ENCODE data around the gene LRFN3.
"Not testable (repeated sequence)": the region's sequence is repeated elsewhere in the genome, so short reads cannot be mapped to it uniquely, and the experiment has no call there.

The LRFN3 gene

DNA sequence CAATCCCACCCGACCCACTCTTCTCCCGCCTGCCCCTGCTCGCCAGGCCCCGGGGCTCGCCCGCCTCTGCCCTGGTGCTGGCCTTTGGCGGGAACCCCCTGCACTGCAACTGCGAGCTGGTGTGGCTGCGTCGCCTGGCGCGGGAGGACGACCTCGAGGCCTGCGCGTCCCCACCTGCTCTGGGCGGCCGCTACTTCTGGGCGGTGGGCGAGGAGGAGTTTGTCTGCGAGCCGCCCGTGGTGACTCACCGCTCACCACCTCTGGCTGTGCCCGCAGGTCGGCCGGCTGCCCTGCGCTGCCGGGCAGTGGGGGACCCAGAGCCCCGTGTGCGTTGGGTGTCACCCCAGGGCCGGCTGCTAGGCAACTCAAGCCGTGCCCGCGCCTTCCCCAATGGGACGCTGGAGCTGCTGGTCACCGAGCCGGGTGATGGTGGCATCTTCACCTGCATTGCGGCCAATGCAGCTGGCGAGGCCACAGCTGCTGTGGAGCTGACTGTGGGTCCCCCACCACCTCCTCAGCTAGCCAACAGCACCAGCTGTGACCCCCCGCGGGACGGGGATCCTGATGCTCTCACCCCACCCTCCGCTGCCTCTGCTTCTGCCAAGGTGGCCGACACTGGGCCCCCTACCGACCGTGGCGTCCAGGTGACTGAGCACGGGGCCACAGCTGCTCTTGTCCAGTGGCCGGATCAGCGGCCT, 4.1 kb downstream of the LRFN3 start:
- DNase-seq = no peak

DNA sequence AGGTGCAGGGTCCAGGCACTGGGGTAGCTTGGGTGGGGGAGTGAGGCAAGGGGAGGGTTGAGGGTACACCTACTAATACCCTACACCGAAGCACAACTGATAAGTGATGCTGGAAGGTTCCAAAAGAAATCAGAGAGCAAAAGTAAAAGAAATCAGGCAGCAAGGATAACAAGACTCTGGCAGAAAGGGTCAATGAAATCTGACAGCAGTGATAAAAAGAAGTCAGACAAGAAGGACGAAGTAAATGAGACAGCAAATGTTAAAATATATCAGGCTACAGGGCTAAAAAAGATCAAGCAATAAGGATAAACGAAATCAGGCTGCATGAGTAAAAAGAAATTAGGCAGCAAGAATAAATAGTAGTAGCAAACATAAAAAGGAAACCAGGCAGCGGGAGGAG, 4.7 kb downstream of the LRFN3 start:
- no peak for DNase-seq

DNA sequence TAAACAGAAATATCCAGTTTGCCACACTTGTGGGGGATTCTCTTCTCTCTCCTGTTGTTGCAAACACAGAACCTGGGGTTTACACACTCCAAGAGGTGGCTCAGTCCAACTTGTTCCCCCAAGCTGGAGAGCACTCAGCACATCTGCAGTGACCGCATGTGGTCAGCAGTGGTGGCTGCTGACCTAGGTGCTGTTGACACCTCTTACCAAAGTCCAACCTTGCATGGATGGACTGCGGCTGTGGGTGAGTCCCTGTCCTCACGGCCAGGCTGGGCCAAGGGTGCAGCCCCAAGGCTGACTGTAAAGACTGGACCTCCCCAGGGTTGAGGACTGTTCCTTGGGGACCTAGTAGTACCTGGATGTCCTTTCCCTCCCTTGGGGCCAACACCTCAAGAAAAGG, 6.1 kb downstream of the LRFN3 start:
- no peak for DNase-seq

GRCh38 chr19:35943321-35944301, 7.4 kb downstream of the LRFN3 start:
- no peak for DNase-seq

GRCh38 chr19:35944556-35944955, 8.4 kb downstream of the LRFN3 start:
- DNase-seq = no peak

DNA sequence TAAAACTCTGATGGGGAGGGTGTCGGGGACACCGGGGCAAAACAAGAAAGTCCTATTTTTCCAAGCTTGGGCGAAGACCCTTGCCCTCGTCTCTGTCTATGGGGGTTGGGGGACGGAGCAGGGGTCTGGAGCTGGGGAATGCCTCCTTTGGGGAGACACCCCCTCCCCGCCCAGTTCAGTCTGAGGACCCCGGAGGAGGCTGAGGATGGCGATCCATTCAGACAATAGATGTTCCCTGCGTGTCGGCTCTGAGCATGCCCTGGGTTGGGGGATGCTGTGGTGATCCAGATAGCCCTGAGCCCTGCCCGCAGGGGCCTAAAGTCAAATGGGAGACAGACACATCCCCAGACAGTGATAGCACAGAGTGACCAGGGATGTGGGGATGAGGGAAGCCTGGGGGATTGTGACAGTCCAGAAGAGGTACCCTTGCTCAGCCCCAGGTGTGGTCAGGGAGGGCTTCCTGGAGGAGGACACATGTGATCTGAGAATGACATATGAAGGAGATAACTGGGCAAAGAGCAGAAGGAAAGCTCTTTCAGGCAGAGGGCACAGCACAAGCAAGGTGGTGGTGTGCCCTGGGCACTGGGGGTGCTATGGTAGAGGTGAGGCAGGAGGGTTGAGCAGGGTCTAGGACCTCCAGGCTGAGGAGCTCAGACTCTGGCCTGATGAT, 9.1 kb downstream of the LRFN3 start:
- no peak for DNase-seq

DNA sequence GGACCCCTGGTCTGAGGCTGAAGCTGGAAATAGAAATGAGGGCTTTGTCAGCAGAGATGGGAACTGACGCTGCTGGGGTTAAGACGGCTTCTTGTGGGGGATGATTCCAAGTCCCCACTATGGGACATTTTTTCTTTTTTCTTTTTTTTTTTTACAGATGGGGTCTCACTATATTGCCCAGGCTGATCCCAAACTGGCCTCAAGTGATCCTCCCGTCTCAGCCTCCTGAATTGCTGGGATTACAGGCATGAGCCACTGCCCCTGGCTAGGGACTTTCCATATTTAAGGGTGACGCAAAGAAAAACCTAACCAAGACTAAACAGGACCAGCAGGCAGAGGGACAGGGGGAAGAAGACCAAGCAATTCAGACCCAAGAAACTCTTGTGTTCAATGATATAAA, 10.0 kb downstream of the LRFN3 start:
- no peak for DNase-seq

DNA sequence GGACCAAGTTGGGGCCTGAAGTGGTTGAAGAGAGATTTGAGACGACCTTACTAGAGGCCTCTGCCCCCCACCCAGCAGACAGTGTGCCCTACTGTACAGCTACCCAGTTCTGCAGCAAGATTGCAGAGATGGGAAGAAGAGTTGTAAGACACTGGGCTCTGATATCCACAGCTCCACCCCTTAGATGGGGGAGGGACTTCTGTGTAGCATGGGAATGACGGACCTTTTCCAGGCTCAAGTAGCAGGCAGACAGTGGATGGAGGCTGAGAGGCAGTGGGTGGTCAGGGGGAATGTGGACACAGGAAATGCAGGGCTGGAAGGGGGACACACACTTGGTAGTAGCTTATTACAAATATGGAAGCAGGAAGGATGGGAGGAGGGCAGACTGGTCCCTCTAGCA, 13.0 kb downstream of the LRFN3 start:
- DNase-seq = no peak

DNA sequence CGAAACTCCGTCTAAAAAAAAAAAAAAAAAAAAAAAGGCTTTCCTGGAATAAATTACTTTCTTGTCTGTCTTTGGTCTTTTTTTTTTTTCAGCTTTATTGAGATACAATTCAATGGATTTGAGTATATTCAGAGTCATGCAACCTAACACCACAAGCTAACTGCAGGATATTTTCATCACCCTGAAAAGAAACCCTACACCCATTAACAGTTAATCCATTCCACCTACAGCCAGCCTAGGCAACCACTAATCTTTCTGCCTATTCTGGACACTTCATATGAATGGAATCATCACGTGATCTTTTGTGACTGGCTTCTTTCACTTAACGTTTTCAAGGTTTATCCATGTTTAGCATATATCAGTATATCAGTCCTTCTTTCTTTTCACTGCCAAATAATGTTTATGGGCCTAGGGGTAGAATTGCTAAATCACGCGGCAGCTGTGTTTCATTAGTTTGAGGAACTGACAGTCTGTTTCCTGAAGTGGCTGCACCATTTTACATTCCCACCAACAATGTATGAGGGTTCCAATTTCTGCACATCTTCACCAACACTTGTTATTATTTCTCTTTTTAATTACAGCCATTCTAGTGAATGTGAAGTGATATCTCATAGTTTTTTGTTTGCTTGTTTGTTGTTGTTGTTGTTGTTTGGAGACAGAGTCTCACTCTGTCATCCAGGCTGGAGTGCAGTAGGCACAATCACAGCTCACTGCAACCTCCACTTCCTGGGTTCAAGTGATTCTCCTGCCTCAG, 19.9 kb downstream of the LRFN3 start:
- DNase-seq = no peak

GRCh38 chr19:35957411-35957810, 21.2 kb downstream of the LRFN3 start:
- not testable (repeated sequence) for DNase-seq

- no peak for DNase-seq
Observed at GRCh38 chr19:35958660-35959039, 22.5 kb downstream of the LRFN3 start.

DNA sequence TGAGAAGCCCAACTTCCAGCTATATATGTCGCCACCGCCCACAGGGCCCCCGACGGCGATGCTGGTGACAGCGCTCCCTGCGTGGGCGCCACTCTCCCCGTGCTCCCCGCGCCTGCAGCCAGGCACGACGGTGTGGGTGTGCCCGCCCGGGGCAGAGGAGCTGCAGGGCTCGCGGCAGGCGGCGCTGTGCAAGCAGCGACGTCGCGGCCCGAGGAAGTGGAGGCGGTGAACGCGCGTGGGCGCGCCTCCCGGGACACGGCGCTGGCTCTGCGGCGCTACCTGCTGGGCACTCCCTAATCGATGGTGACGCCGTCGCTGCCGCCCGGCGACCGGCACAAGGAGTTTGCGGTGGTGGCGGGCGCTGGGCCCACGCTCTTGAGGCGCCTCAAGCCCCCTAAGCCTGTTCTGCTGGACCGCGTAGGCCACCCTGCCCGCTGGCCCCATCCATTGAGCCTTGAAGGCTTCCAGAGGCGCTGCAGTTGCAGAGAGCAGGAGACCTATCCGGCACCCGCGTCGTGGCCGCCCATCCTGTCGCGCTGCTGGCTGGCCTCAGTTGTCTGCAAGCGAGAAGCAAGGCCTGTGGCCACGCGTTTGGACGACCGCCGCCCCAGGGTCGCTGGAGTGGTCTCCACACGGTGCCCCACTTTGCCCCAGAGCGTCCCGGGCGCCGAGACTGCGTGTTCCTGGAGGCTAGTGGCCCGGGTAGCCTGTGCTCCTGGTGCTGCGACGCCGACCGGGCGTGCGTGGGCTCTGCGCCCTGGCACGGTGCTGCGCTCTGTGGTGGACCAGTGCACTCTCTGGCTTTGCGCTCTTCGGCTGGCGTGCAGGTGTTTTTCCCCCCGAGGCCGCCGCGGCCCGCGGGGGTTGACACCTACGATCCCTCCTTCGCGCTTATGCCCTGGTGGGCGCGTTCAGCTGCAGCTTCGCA, 23.1 kb downstream of the LRFN3 start:
- peak; percentile 74 to 76 for DNase-seq

- DNase-seq = no peak
Observed at GRCh38 chr19:35959968-35960320, 23.8 kb downstream of the LRFN3 start.

GRCh38 chr19:35960432-35960972, 24.3 kb downstream of the LRFN3 start:
- no peak for DNase-seq

- DNase-seq = peak in 1 of 2 donors; percentile 55
Observed at GRCh38 chr19:35963514-35963913, 27.3 kb downstream of the LRFN3 start.

DNA sequence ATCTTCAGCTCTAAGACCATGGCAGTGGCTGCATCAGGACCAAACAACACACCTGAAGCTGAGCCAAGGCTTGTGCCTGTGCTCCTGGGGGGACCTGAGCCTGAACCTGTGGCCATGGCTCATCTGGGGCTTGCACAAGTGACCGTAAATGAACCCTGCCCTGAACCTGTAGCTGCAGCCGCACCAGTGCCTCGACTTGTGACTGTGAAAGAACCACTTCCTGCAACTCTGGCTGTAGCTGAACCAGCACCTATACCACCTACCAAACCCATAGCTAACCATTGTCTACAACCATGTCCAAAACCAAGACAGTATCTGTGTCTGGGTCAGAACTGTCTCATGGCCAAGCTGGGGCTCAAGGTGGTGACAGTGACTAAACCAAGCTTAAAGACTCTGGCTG, 30.6 kb downstream of the LRFN3 start:
- DNase-seq = no peak

- no peak for DNase-seq
Observed at GRCh38 chr19:35973487-35973886, 37.3 kb downstream of the LRFN3 start.

GRCh38 chr19:35975608-35976214, 39.5 kb downstream of the LRFN3 start:
- no peak for DNase-seq

GRCh38 chr19:35977446-35978222, 41.5 kb downstream of the LRFN3 start:
- peak in 1 of 2 donors; percentile 35 for DNase-seq

DNA sequence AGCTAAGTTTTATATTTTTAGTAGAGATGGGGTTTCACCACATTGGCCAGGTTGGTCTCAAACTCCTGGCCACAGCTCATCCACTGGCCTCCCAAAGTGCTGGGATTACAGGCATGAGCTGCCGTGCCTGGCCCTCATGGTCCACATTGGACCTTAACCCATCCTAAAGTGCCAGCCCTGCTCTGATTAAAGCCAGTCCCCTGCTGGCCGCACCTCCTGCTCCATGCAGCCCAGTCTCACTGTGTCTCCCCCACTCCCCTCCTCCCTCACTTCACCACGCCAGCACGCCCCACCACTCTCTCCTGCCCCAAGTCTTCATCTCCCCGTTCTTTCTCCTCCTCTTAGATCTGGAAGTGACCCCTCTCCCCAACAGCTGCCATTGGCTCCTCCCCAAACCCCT, 42.1 kb downstream of the LRFN3 start:
- DNase-seq = no peak

All from stimulated activated CD4-positive, alpha-beta T cell treated with anti-CD3 and anti-CD28 coated beads, Interleukin-2, amount 100 ng/mL, for 24 hours (primary cell).